ENCODE measurements around the gene SCP2.
"Not testable (repeated sequence)": the region's sequence is repeated elsewhere in the genome, so short reads cannot be mapped to it uniquely, and the experiment has no call there.

Gene SCP2

DNA sequence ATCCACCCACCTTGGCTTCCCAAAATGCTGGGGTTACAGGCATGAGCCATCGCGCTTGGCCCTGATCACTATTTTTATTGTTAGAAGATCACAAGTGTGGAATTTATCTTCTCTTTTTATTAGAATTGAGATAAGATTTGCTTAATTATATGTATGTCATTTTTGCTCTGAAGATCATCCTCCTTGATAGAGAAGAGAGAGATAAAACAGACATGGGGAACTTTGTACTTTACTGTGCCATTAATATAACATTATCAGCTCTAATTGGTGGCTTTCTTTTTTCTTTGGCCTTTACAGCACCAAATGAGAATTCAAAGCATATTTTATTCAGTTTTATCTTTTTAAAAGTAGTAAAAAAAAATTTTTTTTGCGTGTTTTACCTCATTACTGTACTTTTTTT is 46.8 kb downstream of the SCP2 start:
- CTCF ChIA-PET = interaction anchor here (1.5 kb wide), 1 partner anchor 14 kb away, joined by 3 read pairs; no protein-coding TSS in a partner anchor
- POLR2A ChIA-PET = no interaction called here
- H3K4me3 ChIP-seq (ENCODE audit: low read depth, low read length) = no peak overlapping the region
- no peak for DNase-seq (ENCODE audit: low read depth, low spot score)
- TF ChIP-seq, protein P1, sequence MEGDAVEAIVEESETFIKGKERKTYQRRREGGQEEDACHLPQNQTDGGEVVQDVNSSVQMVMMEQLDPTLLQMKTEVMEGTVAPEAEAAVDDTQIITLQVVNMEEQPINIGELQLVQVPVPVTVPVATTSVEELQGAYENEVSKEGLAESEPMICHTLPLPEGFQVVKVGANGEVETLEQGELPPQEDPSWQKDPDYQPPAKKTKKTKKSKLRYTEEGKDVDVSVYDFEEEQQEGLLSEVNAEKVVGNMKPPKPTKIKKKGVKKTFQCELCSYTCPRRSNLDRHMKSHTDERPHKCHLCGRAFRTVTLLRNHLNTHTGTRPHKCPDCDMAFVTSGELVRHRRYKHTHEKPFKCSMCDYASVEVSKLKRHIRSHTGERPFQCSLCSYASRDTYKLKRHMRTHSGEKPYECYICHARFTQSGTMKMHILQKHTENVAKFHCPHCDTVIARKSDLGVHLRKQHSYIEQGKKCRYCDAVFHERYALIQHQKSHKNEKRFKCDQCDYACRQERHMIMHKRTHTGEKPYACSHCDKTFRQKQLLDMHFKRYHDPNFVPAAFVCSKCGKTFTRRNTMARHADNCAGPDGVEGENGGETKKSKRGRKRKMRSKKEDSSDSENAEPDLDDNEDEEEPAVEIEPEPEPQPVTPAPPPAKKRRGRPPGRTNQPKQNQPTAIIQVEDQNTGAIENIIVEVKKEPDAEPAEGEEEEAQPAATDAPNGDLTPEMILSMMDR (IDR thresholded peaks at IDR 0.05; ENCODE audit: insufficient read depth, low read length, missing control alignments) = no peak

DNA sequence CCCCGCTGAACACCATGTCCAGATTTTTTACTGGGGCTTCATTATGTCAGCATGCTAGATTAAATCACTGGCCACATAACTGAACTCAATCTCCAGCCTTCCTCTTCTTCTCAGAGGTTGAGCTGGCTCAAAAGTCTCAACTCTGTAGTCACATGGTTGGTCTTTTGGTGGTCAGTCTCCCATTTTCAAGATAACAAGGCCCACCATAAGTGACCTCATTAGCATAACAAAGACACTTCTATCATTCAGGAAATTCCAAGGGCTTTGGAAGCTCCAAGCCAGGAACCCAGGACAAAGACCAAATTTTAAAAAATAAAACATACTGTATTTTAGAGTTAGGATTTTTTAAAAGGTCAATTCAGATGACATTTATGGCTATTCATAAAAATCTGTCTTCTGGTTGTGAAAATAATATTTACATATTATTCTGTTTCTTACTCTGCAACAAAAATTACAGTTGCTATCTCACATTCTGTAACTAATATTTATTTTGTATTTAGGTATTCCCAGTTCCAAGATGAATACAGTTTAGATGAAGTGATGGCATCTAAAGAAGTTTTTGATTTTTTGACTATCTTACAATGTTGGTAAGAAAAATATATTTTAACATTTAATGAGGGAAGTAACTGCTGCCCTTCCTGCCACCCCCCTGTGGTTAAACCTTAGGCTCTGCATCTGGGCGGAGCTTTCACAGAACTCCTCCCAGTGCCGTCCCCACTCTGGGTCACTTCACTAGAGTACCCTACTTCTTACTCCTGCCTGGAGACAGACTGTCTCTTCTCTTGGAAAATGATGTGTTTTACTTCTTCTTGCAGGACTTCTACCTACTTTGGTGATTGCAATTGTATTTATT is 49.3 kb downstream of the SCP2 start:
- no peak for DNase-seq (ENCODE audit: low read depth, low spot score)
- H3K4me3 ChIP-seq (ENCODE audit: low read depth, low read length) = no peak overlapping the region
- CTCF ChIA-PET = interaction anchor here (0.7 kb wide), 2 partner anchors 10 to 72 kb away, joined by 3 read pairs; no protein-coding TSS in a partner anchor

DNA sequence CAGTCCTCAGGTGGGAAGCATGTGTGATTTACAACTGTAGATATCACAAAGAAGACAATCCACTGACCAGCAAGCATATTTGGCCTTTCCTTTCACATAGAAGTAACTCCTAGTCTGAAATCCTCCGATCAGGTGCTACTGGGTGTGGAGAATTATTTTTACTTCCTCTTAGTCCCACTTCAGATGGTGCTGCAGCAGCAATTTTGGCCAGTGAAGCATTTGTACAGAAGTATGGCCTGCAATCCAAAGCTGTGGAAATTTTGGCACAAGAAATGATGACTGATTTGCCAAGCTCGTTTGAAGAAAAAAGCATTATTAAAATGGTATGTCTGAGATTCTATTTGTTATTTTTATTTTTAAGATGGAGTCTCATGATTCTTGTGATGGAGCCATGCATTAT is 51.0 kb downstream of the SCP2 start:
- no peak overlapping the region for H3K4me3 ChIP-seq (ENCODE audit: low read depth, low read length)
- ChIA-PET POLR2A (no interaction called here), CTCF (interaction anchor here (1.4 kb wide), 1 partner anchor 208 kb away, joined by 4 read pairs; no protein-coding TSS in a partner anchor)
- TF ChIP-seq, protein P1 (IDR thresholded peaks at IDR 0.05; ENCODE audit: insufficient read depth, low read length, missing control alignments) = no peak
- DNase-seq (ENCODE audit: low read depth, low spot score) = no peak

More for the DNA sequence above, 49.3 kb downstream of the SCP2 start:
- TF ChIP-seq, protein P1 (IDR thresholded peaks at IDR 0.05; ENCODE audit: insufficient read depth, low read length, missing control alignments) = no peak
- POLR2A ChIA-PET = no interaction called here

DNA sequence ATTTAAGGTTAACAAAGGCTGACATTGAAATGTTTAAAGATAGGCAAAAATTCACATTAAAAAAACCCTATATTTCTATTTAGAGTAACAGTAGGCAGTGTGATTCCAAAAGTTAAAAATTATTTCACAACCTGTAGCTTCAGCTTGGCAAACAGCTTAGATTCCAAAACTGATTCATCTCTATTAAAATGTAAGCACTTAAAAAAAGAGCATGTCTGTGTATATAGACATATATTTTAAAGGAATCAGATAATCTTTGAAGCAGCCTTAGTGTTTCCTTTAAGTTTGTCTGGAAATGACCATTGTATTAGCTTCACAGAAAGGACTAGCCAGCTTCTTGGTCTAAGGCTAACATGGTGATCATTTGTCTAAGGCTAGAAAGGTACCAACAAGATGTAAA is 65.7 kb downstream of the SCP2 start:
- DNase-seq (ENCODE audit: low read depth, low spot score); CTCF ChIA-PET; POLR2A ChIA-PET; H3K4me3 ChIP-seq (ENCODE audit: low read depth, low read length): not testable (repeated sequence)

DNA sequence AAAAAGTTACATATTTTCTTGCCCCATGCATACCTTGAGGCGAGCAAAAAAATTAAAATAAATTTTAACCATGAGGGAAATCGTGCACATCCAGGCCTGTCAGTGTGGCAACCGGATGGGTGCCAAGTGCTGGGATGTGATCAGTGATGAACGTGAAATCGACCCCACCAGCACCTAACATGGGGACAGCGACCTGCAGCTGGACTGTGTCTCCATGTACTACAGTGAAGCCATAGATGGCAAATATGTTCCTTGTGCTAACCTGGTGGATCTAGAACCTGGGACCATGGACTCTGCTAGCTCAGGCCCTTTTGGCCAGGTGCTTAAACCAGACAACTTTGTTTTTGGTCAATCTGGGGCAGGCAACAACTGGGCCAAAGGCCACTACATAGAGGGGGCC is 67.6 kb downstream of the SCP2 start:
- DNase-seq (ENCODE audit: low read depth, low spot score) = no peak
- ChIA-PET POLR2A (no interaction called here), CTCF (no interaction called here)
- no peak overlapping the region for H3K4me3 ChIP-seq (ENCODE audit: low read depth, low read length)
- TF ChIP-seq, protein P1 (IDR thresholded peaks at IDR 0.05; ENCODE audit: insufficient read depth, low read length, missing control alignments) = no peak

DNA sequence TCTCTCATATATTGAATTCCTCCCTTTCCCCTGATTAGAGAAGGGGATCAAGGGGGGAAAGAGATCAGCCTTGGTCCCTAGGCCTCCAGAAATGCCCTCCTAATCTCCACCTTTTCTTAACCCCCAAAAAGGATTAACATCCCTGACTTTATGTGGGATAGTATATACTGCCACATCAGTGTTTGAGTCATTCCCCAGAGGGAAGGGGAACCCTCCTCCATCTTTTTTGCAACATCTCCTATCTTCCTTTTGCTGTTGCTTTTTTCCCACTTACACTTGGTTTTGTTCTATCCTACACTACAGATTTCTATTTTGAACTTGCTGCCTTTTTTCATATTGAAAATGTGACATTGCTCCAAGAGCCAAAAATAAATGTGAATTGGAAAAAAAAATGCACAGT is 69.6 kb downstream of the SCP2 start:
- H3K4me3 ChIP-seq (ENCODE audit: low read depth, low read length) = no peak overlapping the region
- DNase-seq (ENCODE audit: low read depth, low spot score) = no peak
- ChIA-PET CTCF (interaction anchor here (0.6 to 1.0 kb wide), 2 partner anchors 14 to 442 kb away, joined by 3 read pairs; no protein-coding TSS in a partner anchor), POLR2A (no interaction called here)
- TF ChIP-seq, protein P1 (IDR thresholded peaks at IDR 0.05; ENCODE audit: insufficient read depth, low read length, missing control alignments) = no peak

DNA sequence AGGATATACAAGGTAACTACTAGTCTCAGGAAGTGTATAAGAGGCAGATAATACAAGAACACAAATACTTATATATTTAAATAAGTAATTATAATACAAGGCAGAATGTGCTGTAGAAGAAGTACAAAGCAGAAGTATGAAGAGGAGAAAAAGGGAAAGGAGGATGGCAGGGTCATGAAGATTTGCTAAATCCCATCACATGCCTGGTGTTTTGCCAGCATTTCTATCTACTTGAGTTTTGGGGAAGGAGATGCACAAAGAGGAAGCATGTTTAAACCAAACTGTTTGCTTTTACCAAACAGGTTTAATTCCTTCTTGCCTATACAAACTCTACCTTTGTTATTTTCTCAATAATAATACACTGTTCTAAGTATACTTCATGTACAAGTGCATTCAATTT is 74.1 kb downstream of the SCP2 start:
- DNase-seq (ENCODE audit: low read depth, low spot score) = no peak
- ChIA-PET CTCF (no interaction called here), POLR2A (no interaction called here)
- H3K4me3 ChIP-seq (ENCODE audit: low read depth, low read length) = no peak overlapping the region
- TF ChIP-seq, protein P1 (IDR thresholded peaks at IDR 0.05; ENCODE audit: insufficient read depth, low read length, missing control alignments) = no peak

DNA sequence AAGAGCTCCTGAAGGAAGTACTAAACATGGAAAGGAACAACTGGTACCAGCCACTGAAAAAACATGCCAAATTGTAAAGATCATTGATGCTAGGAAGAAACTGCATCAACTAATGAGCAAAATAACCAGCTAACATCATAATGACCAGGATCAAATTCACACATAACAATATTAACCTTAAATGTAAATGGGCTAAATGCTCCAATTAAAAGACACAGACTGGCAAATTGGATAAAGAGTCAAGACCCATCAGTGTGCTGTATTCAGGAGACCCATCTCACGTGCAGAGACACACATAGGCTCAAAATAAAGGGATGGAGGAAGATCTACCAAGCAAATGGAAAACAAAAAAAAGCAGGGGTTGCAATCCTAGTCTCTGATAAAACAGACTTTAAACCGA is 79.5 kb downstream of the SCP2 start:
- CTCF ChIA-PET; H3K4me3 ChIP-seq (ENCODE audit: low read depth, low read length); POLR2A ChIA-PET; DNase-seq (ENCODE audit: low read depth, low spot score): not testable (repeated sequence)

DNA sequence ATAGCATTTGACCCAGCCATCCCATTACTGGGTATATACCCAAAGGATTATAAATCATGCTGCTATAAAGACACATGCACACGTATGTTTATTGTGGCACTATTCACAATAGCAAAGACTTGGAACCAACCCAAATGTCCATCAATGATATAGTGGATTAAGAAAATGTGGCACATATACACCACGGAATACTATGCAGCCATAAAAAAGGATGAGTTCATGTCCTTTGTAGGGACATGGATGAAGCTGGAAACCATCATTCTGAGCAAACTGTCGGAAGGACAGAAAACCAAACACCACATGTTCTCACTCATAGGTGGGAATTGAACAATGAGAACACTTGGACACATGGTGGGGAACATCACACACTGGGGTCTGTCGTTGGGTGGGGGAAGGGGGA is 83.2 kb downstream of the SCP2 start:
- H3K4me3 ChIP-seq (ENCODE audit: low read depth, low read length); POLR2A ChIA-PET; DNase-seq (ENCODE audit: low read depth, low spot score): not testable (repeated sequence)
- CTCF ChIA-PET = interaction anchor here (1.3 kb wide), 1 partner anchor 14 kb away, joined by 3 read pairs; no protein-coding TSS in a partner anchor

All from AG04449 (cell line).